ENCODE data around the gene LGALS9B.
"Not testable (repeated sequence)": the region's sequence is repeated elsewhere in the genome, so short reads cannot be mapped to it uniquely, and the experiment has no call there.

The LGALS9B gene

GRCh38 chr17:20494147-20494546 lies 26.8 kb upstream of the LGALS9B start:
- H3K9ac ChIP-seq (ENCODE audit: low read depth, low read length); H3K27me3 ChIP-seq (ENCODE audit: insufficient read depth, low read length); H3K36me3 ChIP-seq (ENCODE audit: insufficient read depth, low read length); H3K9me3 ChIP-seq (ENCODE audit: insufficient read depth, low read depth, low read length); H3K4me3 ChIP-seq (ENCODE audit: low read length); H3K27ac ChIP-seq (ENCODE audit: low read depth, low read length); H3K4me1 ChIP-seq (ENCODE audit: insufficient read depth, low read length): not testable (repeated sequence)
- WGBS, result 100% methylated on average over 1 of the region's 9 CpGs

- WGBS, result 91% methylated on average over 5 of the region's 8 CpGs
- not testable (repeated sequence) for H3K9ac ChIP-seq (ENCODE audit: low read depth, low read length); H3K9me3 ChIP-seq (ENCODE audit: insufficient read depth, low read depth, low read length); H3K27me3 ChIP-seq (ENCODE audit: insufficient read depth, low read length); H3K27ac ChIP-seq (ENCODE audit: low read depth, low read length); H3K4me1 ChIP-seq (ENCODE audit: insufficient read depth, low read length); H3K4me3 ChIP-seq (ENCODE audit: low read length); H3K36me3 ChIP-seq (ENCODE audit: insufficient read depth, low read length)
Measured at GRCh38 chr17:20492971-20493370, 25.6 kb upstream of the LGALS9B start.

- not testable (repeated sequence) for H3K9me3 ChIP-seq (ENCODE audit: insufficient read depth, low read depth, low read length); H3K9ac ChIP-seq (ENCODE audit: low read depth, low read length); H3K4me3 ChIP-seq (ENCODE audit: low read length); H3K27me3 ChIP-seq (ENCODE audit: insufficient read depth, low read length); H3K36me3 ChIP-seq (ENCODE audit: insufficient read depth, low read length); H3K4me1 ChIP-seq (ENCODE audit: insufficient read depth, low read length); H3K27ac ChIP-seq (ENCODE audit: low read depth, low read length)
- WGBS, result 70% methylated on average over 2 of the region's 6 CpGs
Measured at GRCh38 chr17:20492099-20492498, 24.8 kb upstream of the LGALS9B start.

GRCh38 chr17:20484930-20485329 lies 17.6 kb upstream of the LGALS9B start:
- H3K9ac ChIP-seq (ENCODE audit: low read depth, low read length); H3K4me3 ChIP-seq (ENCODE audit: low read length); H3K27me3 ChIP-seq (ENCODE audit: insufficient read depth, low read length); H3K27ac ChIP-seq (ENCODE audit: low read depth, low read length); H3K9me3 ChIP-seq (ENCODE audit: insufficient read depth, low read depth, low read length); H3K4me1 ChIP-seq (ENCODE audit: insufficient read depth, low read length); H3K36me3 ChIP-seq (ENCODE audit: insufficient read depth, low read length): not testable (repeated sequence)
- 19% methylated on average over 6 of the region's 6 CpGs for WGBS

- H3K4me1 ChIP-seq (ENCODE audit: insufficient read depth, low read length); H3K9me3 ChIP-seq (ENCODE audit: insufficient read depth, low read depth, low read length); H3K9ac ChIP-seq (ENCODE audit: low read depth, low read length); H3K4me3 ChIP-seq (ENCODE audit: low read length); H3K27me3 ChIP-seq (ENCODE audit: insufficient read depth, low read length); H3K27ac ChIP-seq (ENCODE audit: low read depth, low read length); H3K36me3 ChIP-seq (ENCODE audit: insufficient read depth, low read length): not testable (repeated sequence)
- WGBS, result 94% methylated on average over 6 of the region's 8 CpGs
Measured at GRCh38 chr17:20479889-20480591, 12.7 kb upstream of the LGALS9B start.

GRCh38 chr17:20477398-20478071 lies 10.2 kb upstream of the LGALS9B start:
- 92% methylated on average over 1 of the region's 4 CpGs for WGBS
- H3K27me3 ChIP-seq (ENCODE audit: insufficient read depth, low read length); H3K9me3 ChIP-seq (ENCODE audit: insufficient read depth, low read depth, low read length): not testable (repeated sequence)

GRCh38 chr17:20475137-20475831 lies 7.9 kb upstream of the LGALS9B start:
- not testable (repeated sequence) for H3K9me3 ChIP-seq (ENCODE audit: insufficient read depth, low read depth, low read length); H3K9ac ChIP-seq (ENCODE audit: low read depth, low read length); H3K4me3 ChIP-seq (ENCODE audit: low read length); H3K36me3 ChIP-seq (ENCODE audit: insufficient read depth, low read length); H3K27ac ChIP-seq (ENCODE audit: low read depth, low read length); H3K4me1 ChIP-seq (ENCODE audit: insufficient read depth, low read length); H3K27me3 ChIP-seq (ENCODE audit: insufficient read depth, low read length)
- WGBS, result 91% methylated on average over 6 of the region's 8 CpGs

More at GRCh38 chr17:20477398-20478071, 10.2 kb upstream of the LGALS9B start:
- not testable (repeated sequence) for H3K27ac ChIP-seq (ENCODE audit: low read depth, low read length); H3K4me1 ChIP-seq (ENCODE audit: insufficient read depth, low read length); H3K4me3 ChIP-seq (ENCODE audit: low read length); H3K9ac ChIP-seq (ENCODE audit: low read depth, low read length); H3K36me3 ChIP-seq (ENCODE audit: insufficient read depth, low read length)

GRCh38 chr17:20474081-20474480 lies 6.7 kb upstream of the LGALS9B start:
- not testable (repeated sequence) for H3K36me3 ChIP-seq (ENCODE audit: insufficient read depth, low read length); H3K4me1 ChIP-seq (ENCODE audit: insufficient read depth, low read length); H3K9me3 ChIP-seq (ENCODE audit: insufficient read depth, low read depth, low read length); H3K9ac ChIP-seq (ENCODE audit: low read depth, low read length); H3K27me3 ChIP-seq (ENCODE audit: insufficient read depth, low read length); H3K4me3 ChIP-seq (ENCODE audit: low read length); H3K27ac ChIP-seq (ENCODE audit: low read depth, low read length)

- WGBS, result 83% methylated on average over 1 of the region's 4 CpGs
- not testable (repeated sequence) for H3K36me3 ChIP-seq (ENCODE audit: insufficient read depth, low read length)
Measured at GRCh38 chr17:20469946-20470345, 2.6 kb upstream of the LGALS9B start.

GRCh38 chr17:20469107-20469506 lies 1.8 kb upstream of the LGALS9B start:
- H3K36me3 ChIP-seq (ENCODE audit: insufficient read depth, low read length); H3K4me1 ChIP-seq (ENCODE audit: insufficient read depth, low read length); H3K4me3 ChIP-seq (ENCODE audit: low read length); H3K9ac ChIP-seq (ENCODE audit: low read depth, low read length); H3K27me3 ChIP-seq (ENCODE audit: insufficient read depth, low read length); H3K27ac ChIP-seq (ENCODE audit: low read depth, low read length); H3K9me3 ChIP-seq (ENCODE audit: insufficient read depth, low read depth, low read length): not testable (repeated sequence)
- no CpG with 5 or more reads among the region's 4 CpGs for WGBS

More at GRCh38 chr17:20469946-20470345, 2.6 kb upstream of the LGALS9B start:
- H3K9ac ChIP-seq (ENCODE audit: low read depth, low read length); H3K4me1 ChIP-seq (ENCODE audit: insufficient read depth, low read length); H3K27me3 ChIP-seq (ENCODE audit: insufficient read depth, low read length); H3K9me3 ChIP-seq (ENCODE audit: insufficient read depth, low read depth, low read length); H3K27ac ChIP-seq (ENCODE audit: low read depth, low read length); H3K4me3 ChIP-seq (ENCODE audit: low read length): not testable (repeated sequence)

GRCh38 chr17:20466999-20467398 lies 340 bp downstream of the LGALS9B start:
- H3K4me1 ChIP-seq (ENCODE audit: insufficient read depth, low read length); H3K9ac ChIP-seq (ENCODE audit: low read depth, low read length); H3K27me3 ChIP-seq (ENCODE audit: insufficient read depth, low read length); H3K27ac ChIP-seq (ENCODE audit: low read depth, low read length); H3K4me3 ChIP-seq (ENCODE audit: low read length); H3K36me3 ChIP-seq (ENCODE audit: insufficient read depth, low read length); H3K9me3 ChIP-seq (ENCODE audit: insufficient read depth, low read depth, low read length): not testable (repeated sequence)
- 82% methylated on average over 3 of the region's 5 CpGs for WGBS

All from HUES64 (cell line).